ENCODE data around the gene RNF13.

GRCh38 chr3:149808209-149808829 is 4.7 kb upstream of the RNF13 start:
- TF ChIP-seq CTCF (IDR thresholded peaks at IDR 0.05; ENCODE audit: insufficient read depth, low read depth, low read length), result peak; percentile 90
- TF ChIP-seq EZH2 (IDR thresholded peaks at IDR 0.05; ENCODE audit: insufficient read depth, low read length), result no peak
